OCI-LY3 (cell line): ENCODE measurements around the gene LRRC8D.

Experiments
- EZH2phosphoT487 ChIP-seq: fragments of 200-600 bp; shearing (Covaris generic); IDR thresholded peaks from 2 replicates; pipeline ENCODE4 v1.6.1; 2018; ENCODE audit warnings: antibody characterized with exemption, mixed run types, low read depth
- TF ChIP-seq, protein P1 (sequence below): fragments of 200-600, 300-600 bp; sonication (generic); IDR thresholded peaks from 2 replicates; pipeline ENCODE4 v1.5.1; 2014; ENCODE audit warnings: antibody characterized with exemption, low read length, low read depth

DNA sequence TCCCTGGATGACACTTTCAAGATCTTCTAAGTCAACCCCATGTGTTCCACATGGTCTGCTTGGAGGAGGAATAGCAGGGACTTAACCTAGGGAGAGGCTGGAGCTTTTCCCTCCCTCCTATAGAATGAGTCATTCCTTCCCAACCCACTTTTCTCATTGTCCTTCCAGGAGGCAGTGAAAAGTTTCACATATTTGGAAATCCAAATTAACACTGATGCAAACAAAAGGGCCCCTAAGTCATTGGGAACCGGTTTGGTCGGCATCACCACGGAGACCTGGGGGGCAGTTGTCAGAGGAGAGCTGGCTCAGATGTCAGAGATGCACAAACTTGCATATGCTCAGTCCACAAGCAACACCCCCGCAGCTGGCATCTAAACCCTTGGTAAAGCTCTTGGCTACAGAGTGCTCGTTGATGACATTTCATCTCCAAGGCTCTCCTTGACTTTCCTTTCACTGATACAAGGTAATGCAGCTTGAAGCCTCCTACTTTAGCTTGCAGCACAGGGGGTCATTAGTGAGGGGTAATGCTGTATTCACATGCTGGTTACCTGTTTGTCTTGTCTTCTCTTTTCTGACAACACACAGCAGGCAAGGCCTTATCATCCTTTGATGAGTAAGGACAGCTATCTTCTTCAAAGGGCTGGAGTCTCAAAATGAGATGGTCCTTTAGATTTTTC, 12.3 kb upstream of the LRRC8D start:
- TF ChIP-seq, protein P1, sequence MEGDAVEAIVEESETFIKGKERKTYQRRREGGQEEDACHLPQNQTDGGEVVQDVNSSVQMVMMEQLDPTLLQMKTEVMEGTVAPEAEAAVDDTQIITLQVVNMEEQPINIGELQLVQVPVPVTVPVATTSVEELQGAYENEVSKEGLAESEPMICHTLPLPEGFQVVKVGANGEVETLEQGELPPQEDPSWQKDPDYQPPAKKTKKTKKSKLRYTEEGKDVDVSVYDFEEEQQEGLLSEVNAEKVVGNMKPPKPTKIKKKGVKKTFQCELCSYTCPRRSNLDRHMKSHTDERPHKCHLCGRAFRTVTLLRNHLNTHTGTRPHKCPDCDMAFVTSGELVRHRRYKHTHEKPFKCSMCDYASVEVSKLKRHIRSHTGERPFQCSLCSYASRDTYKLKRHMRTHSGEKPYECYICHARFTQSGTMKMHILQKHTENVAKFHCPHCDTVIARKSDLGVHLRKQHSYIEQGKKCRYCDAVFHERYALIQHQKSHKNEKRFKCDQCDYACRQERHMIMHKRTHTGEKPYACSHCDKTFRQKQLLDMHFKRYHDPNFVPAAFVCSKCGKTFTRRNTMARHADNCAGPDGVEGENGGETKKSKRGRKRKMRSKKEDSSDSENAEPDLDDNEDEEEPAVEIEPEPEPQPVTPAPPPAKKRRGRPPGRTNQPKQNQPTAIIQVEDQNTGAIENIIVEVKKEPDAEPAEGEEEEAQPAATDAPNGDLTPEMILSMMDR: no peak
- no peak for TF ChIP-seq EZH2phosphoT487
